GM12878 (cell line): ENCODE results near the gene ZNF888. TPM values are rescaled to one million over a fixed set of nuclear protein-coding genes. Genes with fewer than 3 reads are reported as not detected.
A peak's percentile ranks its signal among the peaks of the same experiment; 100 is the strongest.

Experiments
- ATF2 ChIP-seq: IDR thresholded peaks from 2 replicates; pipeline ENCODE4 v1.6.1; 2012; ENCODE audit warnings: low read length, inconsistent platforms
- ATF7 ChIP-seq: fragments of 450-650 bp; IDR thresholded peaks from 2 replicates; pipeline ENCODE4 v1.6.1; 2016; ENCODE audit warnings: low read depth, mild to moderate bottlenecking
- CEBPZ ChIP-seq: fragments of 150-350 bp; IDR thresholded peaks from 2 replicates; pipeline ENCODE4 v1.6.1; 2016; ENCODE audit warnings: low read depth, low read length
- ESRRA ChIP-seq: IDR thresholded peaks from 2 replicates; pipeline ENCODE4 v1.6.1; 2012; ENCODE audit warnings: mild to moderate bottlenecking, low read length, improper control_type of control experiment
- GABPA ChIP-seq: IDR thresholded peaks from 2 replicates; pipeline ENCODE4 v1.6.1; 2014; ENCODE audit warnings: antibody characterized with exemption, low read depth, mild to moderate bottlenecking, inconsistent platforms
- HDGF ChIP-seq: fragments of 450-650 bp; IDR thresholded peaks from 2 replicates; pipeline ENCODE4 v1.6.1; 2016; ENCODE audit warnings: antibody characterized with exemption
- IKZF2 ChIP-seq, 2 experiments: fragments of 450-650 bp; IDR thresholded peaks; 2 replicates each; pipeline ENCODE4 v1.6.1; 2017; ENCODE audit warnings: mild to moderate bottlenecking in 2 of 2, moderate library complexity in 2 of 2
- IRF3 ChIP-seq: fragments of 450-650 bp; IDR thresholded peaks from 2 replicates; pipeline ENCODE4 v1.6.1; 2014; ENCODE audit warnings: mild to moderate bottlenecking
- NFXL1 ChIP-seq: fragments of 450-650 bp; IDR thresholded peaks from 2 replicates; pipeline ENCODE4 v1.6.1; 2017; ENCODE audit warnings: antibody characterized with exemption, mild to moderate bottlenecking, borderline replicate concordance
- NR2C1 ChIP-seq: fragments of 450-650 bp; IDR thresholded peaks from 2 replicates; pipeline ENCODE4 v1.6.1; 2017; ENCODE audit warnings: antibody characterized with exemption, mild to moderate bottlenecking, moderate library complexity
- PAX8 ChIP-seq: fragments of 450-650 bp; IDR thresholded peaks from 2 replicates; pipeline ENCODE4 v1.6.1; 2017; ENCODE audit warnings: mild to moderate bottlenecking, moderate library complexity
- PML ChIP-seq: IDR thresholded peaks from 2 replicates; pipeline ENCODE4 v1.6.1; 2012; ENCODE audit warnings: low read length, inconsistent platforms
- POLR2A ChIP-seq: IDR thresholded peaks from 2 replicates; pipeline ENCODE4 v1.6.1; 2011; ENCODE audit warnings: low read depth, mild to moderate bottlenecking, low read length
- RELB ChIP-seq: fragments of 450-650 bp; IDR thresholded peaks from 2 replicates; pipeline ENCODE4 v1.6.1; 2017; ENCODE audit warnings: low read depth, mild to moderate bottlenecking, moderate library complexity
- SMAD5 ChIP-seq: IDR thresholded peaks from 2 replicates; pipeline ENCODE4 v1.6.1; 2016; ENCODE audit warnings: antibody characterized with exemption, low read depth
- SPI1 ChIP-seq: IDR thresholded peaks from 2 replicates; pipeline ENCODE4 v1.6.1; 2011; ENCODE audit warnings: low read depth, mild to moderate bottlenecking, low read length, moderate library complexity, borderline replicate concordance; ENCODE audit not compliant: insufficient read depth
- TCF3 ChIP-seq: IDR thresholded peaks from 2 replicates; pipeline ENCODE4 v1.6.1; 2012; ENCODE audit warnings: low read depth, mild to moderate bottlenecking, low read length, borderline replicate concordance; ENCODE audit not compliant: insufficient read depth
- TCF7 ChIP-seq: IDR thresholded peaks from 2 replicates; pipeline ENCODE4 v1.6.1; 2014; ENCODE audit warnings: antibody characterized with exemption, borderline replicate concordance
- ZNF687 ChIP-seq: fragments of 450-650 bp; IDR thresholded peaks from 2 replicates; pipeline ENCODE4 v1.6.1; 2017; ENCODE audit warnings: mild to moderate bottlenecking, moderate library complexity
- polyA plus RNA-seq, 11 experiments: library from polyadenylated mRNA; depleted of rRNA in 4 of 11; unstranded in 6 of 11; stranded (reverse) in 5 of 11; fragments of >200 nt; fragmentation: Nextera tagmentation in 4 of 11; fragmentation: Illumina TruSeq in 1 of 11; extraction: Ambion mirVana in 4 of 11; extraction: Trizol in 1 of 11; gene quantifications; 1 replicate in 1 of 11; 2 replicates in 10 of 11; pipeline versions ENCODE4 v1.2.1 to v1.2.3, GENCODE V29; 2011 to 2016; ENCODE audit warnings: inconsistent platforms in 2 of 11, missing spikeins in 2 of 11, low read depth in 1 of 11
- total RNA-seq, 4 experiments: library from RNA; depleted of rRNA in 3 of 4; stranded (reverse); fragments of >200 nt in 3 of 4; fragmentation: Illumina TruSeq in 1 of 4; extraction: Trizol in 1 of 4; gene quantifications; 2 replicates each; pipeline versions ENCODE4 v1.2.1 to v1.2.3, GENCODE V29; 2013 to 2021

ZNF888 gene
- total and polyA plus RNA-seq, 10 of the 15 experiments (the other 5 are each of a cell fraction or from before 2014, with no cell fraction given), result 0.26 to 4.3 (median 2.7) TPM

- 0 out of 2 replicates have a peak, but pooled peaks have one; percentile 39 for TF ChIP-seq ZNF687
- no peak for TF ChIP-seq CEBPZ
- 0 out of 2 replicates have a peak, but pooled peaks have one; percentile 73 for TF ChIP-seq SMAD5
- TF ChIP-seq ESRRA, result no peak
- no peak for TF ChIP-seq IRF3
- no peak for TF ChIP-seq NFXL1
- TF ChIP-seq TCF3, result no peak
- no peak for TF ChIP-seq IKZF2 (IDR thresholded peaks at IDR 0.05)
- peak; percentile 80 for TF ChIP-seq PML
- TF ChIP-seq POLR2A, result peak; percentile 91
- TF ChIP-seq RELB, result peak; percentile 42; the same call in 1 of the 2 replicates
- no peak for TF ChIP-seq SPI1
- peak; percentile 73 for TF ChIP-seq NR2C1
- TF ChIP-seq ATF2, result no peak
- no peak for TF ChIP-seq TCF7
- no peak for TF ChIP-seq ATF7
- no peak for TF ChIP-seq PAX8
- TF ChIP-seq GABPA, result peak; percentile 77
- 0 out of 2 replicates have a peak, but pooled peaks have one; percentile 19 for TF ChIP-seq HDGF
Measured at GRCh38 chr19:52962394-52963246, 39.4 kb upstream of the ZNF888 start, which contains the start of gene ZNF816 (continued).
